DMS53 (cell line): ENCODE data around the gene TPST1.
A peak's percentile ranks its signal among the peaks of the same experiment; 100 is the strongest.
"Not testable (repeated sequence)": the region's sequence is repeated elsewhere in the genome, so short reads cannot be mapped to it uniquely, and the experiment has no call there.

ENCODE experiments used
- DNase-seq: peaks from one replicate; lab custom pipeline; 2025; lab: John Stamatoyannopoulos, UW

The TPST1 gene

GRCh38 chr7:66283003-66283920 is 78.1 kb downstream of the TPST1 start:
- peak; percentile 43 for DNase-seq

- DNase-seq, result no peak
Observed at GRCh38 chr7:66296001-66296521, 90.9 kb downstream of the TPST1 start.

GRCh38 chr7:66296557-66296956 is 91.4 kb downstream of the TPST1 start:
- no peak for DNase-seq

GRCh38 chr7:66297579-66297978 is 92.4 kb downstream of the TPST1 start:
- no peak for DNase-seq

DNA sequence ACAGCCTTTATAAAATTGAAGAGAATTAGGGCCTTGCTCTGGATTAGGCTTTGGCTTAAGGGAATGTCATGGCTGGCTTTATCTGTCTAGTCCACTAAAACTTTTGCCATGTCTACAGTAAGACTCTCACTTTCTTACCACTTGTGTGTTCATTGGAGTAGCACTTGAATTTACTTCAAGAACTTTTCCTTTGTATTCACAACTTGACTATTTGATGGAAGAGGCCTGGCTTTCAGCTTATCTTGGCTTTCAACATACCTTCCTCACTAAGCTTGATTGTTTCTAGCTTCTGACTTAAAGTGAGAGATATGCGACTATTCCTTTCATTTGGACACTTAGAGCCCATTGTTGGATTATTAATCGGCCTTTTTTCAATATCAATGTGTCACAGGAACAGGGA is 96.1 kb downstream of the TPST1 start:
- no peak for DNase-seq

DNA sequence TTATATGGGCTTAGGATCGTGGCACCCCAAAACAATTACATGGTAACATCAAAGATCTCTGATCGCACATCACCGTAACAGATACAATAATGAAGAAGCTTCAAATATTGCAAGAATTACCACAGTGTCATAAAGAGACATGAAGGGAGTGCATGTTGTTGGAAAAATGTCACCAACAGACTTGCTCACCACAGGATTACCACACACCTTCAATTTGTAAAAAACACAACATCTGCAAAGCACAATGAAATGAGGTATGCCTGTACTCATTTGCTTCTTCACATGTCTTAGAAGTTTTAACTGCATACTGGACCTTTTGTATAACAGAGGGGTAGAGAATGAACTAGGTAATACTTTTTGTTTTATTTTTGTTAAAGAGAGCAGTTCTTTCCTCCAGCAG is 96.6 kb downstream of the TPST1 start:
- no peak for DNase-seq

GRCh38 chr7:66303454-66304155 is 98.5 kb downstream of the TPST1 start:
- DNase-seq, result peak; percentile 37

GRCh38 chr7:66304536-66304935 is 99.4 kb downstream of the TPST1 start:
- no peak for DNase-seq

DNA sequence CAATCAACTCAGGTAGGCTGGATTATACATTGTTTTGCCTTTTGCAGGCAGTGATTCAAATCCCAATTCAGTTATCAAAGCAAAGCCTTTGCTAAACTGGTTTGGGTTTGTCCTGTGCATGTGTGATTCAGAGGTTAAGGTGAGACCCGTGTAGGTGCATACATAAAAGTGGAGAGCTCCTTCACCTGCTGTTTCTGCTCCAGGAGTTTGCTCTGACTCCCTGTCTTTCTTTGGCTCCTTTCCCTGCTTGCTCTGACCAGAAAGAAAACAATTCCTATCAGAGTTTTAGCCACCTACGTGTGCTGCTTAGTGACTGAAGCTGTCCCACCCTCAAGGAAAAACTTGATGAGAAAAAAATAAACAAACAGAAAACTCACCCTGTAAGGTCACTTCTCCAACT is 101.1 kb downstream of the TPST1 start:
- DNase-seq, result peak; percentile 34

DNA sequence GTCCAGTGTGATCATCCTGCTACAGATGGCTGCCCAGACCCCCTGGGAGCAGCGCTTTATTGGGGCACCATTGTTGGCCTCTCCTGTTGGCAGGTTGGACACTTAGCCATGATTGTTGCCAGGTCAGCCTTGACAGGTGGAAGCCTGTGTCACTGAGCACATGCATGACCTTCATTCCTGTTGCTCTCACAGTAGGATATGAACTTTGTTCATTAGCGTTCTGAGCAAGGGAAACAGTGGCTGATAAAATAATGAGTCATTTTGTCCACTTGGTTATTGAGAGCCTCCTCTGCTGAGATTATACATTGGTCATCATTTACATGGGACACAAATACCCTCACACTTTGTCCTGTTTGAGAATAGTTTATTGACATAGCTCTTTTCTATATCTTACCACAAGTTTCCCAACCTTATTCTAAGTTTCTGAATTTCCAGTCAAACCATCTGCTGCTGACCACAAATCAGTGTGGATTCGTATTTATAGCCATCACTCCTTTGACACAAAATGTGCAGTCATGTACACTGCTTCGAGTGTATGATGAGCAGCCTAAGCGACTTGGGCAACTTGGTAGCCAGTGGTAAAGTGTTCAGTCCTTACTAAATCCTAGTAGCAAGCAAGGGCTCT is 102.6 kb downstream of the TPST1 start:
- DNase-seq, result peak; percentile 58

GRCh38 chr7:66308411-66308810 is 103.3 kb downstream of the TPST1 start:
- no peak for DNase-seq

DNA sequence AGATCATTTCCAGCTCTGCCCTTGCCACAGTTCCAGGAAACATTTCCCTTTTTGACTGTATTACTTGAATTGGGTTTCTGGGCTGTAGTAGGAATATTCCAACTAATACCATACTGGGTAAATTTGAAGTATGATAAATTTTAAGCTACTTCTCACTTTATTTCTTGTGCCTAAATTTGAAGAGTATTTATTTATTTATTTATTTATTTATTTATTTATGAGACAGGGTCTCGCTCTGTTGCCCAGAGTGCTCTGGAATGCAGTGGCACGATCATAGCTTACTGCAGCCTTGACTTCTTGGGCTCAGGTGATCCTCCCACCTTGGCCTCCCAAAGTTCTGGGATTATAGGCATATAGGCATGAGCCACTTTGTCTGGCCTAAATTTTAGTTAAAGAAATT is 105.5 kb downstream of the TPST1 start:
- no peak for DNase-seq

DNA sequence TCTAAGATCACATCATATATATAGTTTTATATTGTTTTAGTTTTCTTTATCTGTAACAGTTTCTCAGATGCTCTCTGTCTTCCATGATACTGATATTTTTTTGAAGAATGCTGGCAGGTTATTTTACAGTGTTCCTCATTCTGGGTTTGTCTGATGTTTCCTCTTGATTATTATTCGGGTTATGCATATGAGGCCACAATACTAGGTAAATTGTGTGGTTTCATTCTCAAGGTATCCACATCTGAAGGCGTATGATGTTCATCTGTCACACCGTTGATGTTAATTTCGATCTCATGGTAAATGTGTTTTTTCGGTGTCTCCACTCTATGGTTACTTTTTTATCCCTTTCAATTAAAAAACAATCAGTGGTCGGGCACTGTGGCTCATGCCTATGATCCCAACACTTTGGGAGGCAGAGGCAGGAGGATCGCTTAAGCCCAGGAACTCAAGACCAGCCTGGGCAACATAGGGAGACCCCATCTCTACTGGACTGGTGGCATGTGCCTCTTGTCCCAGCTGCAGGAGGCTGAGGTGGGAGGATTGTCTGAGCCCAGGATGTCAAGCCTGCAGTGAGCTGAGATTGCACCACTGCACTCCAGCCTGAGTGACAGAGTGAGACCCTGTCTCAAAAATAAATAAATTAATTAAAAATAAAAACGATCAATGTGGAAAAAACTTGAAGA is 108.9 kb downstream of the TPST1 start:
- no peak for DNase-seq

DNA sequence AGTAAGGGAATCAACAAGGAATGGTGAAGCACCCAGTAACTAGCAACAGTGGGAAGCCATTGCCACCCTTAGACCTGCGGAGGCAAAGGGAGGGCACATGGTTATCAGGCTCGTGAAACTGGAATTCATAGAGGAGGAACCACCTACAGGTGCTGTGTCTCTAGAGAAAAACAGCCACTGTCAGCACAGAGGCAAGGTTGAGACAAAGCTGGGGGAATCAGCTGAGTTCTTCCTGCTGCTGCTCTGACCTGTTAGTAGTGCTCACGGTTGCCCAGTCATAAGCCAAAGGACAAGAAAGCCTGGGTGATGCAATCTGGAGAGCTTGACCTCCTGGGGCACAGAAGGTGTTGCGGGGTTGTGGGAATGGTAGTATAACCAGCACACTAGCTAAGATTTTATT is 110.1 kb downstream of the TPST1 start:
- no peak for DNase-seq

DNA sequence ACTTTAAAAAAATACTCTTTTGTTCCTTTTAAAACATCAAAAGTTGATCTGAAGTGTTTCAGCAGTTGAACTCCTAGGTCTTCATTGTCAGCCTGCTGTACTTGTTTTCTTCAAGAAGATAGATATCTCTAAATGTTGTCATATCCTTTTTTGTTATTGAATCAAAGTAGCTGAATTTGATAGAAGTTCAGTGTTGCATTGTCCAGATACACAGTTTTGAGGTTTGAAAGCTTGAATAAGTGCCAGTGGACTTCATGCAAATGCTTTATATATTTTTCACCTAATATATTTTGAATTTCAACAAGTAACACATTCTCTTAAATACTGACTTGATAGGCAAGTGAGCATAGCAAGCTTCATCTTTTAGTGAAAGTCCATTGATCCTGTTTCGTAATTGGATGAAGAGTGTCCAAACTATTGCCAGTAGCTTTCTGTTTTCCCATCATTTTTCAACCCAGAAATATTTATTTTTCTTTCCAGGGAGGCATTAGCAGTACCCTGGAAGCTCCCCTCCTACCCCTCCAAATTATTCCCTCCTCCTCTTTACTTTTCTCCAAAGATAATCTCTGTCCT is 114.4 kb downstream of the TPST1 start:
- DNase-seq, result no peak

DNA sequence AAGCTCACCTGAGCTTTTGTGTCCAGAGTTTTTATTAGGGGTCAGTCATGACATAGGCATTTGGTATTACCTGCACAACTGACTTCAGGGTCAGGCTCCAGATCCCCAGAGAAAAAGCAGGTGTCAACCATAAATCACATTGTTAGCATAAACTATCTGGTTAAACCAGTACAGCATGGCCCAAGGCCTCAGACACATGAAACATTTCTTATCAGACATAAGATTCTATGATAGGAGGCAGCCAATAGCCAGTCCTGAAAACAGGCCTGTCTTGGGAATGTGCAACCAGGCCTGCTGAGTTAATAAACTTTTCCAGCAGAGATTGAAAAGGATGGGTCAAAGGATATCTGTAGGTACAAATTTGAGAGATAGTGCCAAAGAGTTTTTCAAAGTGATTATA is 116.1 kb downstream of the TPST1 start:
- no peak for DNase-seq

DNA sequence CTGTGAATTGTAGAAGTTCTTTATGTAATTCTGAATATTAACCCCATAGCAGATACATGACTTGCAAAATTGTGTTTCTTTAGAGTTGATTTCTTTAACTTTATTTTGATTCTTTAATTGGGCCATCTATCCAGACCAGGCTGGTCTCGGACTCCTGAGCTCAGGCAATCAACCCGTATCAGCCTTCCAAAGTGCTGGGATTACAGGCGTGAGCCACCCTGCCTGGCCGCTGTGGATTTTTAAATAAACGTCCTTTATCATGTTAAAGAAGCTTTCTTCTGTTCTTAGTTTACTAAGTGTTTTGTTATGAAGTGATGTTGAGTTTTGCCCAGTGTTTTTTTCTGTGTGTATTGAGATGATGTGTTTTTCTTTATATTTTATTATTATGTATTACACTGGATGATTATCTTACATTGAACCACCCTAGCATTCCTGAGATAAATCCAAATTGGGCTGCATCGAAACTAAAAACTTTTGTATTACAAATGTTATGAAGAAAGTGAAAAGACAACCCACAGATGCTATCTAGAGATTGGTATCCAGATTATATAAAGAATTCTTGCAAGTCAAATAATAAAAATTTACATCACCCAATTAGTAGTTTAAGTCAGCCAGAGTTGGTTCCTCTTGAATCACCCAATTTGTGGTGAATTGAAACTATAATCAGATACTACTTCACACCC is 118.1 kb downstream of the TPST1 start:
- DNase-seq, result no peak

DNA sequence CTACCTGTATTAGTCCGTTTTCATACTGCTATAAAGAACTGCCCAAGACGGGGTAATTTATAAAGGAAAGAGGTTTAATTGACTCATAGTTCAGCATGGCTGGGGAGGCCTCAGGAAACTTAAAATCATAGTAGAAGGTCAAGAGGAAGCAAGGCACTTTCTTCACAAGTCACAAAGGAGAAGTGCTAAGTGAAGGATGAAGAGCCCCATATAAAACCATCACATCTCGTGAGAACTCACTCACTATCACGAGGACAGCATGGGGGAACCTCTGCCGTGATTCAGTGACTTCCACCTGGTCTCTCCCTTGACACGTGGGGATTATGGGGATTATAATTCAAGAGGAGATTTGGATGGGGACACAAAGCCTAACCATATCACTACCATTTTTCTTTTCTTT is 119.9 kb downstream of the TPST1 start:
- not testable (repeated sequence) for DNase-seq

DNA sequence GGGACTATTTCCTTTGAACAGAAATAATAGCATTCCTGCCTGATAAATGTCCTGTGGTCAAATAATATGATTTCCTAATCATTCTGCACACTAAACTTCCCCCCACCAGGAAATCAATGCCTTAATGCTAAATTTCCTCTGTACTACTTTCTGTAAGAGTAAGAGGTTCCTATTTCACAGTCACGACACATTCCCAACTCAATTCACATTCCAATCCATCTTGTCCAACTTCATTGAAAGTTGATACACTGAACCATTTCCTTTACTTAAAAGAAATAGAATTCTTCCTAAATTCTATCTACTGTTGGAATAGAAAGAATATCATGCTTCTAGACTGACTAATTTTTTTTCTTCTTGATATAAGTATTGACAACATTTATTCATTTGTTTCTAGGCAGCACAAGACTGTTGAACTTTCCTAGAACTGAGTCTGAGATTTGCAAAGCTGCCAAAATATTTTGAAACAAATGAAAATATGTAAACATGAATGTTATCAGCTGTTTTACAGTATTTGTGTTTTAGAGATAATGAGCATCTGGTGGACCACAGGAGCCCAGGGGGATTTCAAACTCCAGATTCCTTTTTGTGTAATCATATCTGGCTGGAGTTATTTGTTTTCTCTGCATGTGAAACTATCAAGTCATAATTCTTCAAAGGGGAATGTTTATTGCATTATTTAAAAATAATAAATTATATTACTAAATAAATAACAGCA is 121.5 kb downstream of the TPST1 start:
- no peak for DNase-seq

DNA sequence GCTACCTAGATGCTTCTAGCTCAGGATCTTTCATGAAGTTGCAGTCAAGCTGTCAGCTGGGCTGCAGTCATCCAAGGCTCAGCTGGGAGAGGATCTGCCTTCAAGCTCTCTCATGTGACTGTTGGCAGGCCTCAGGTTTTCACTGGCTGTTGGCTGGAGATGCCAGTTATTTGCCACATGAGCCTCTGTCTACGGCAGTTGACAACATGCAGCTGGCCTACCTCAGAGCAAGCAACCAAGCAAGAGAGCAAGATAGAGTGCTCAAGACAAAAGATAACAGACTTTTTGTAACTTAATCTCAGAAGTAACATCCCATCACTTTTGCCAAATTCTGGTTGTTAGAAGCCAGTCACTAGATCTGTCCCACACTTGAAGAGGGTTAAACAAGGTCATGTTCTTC is 125.8 kb downstream of the TPST1 start:
- no peak for DNase-seq
